GM23338 (cell line): ENCODE results near the gene VSIG8. TPM values are rescaled to one million over a fixed set of nuclear protein-coding genes. Genes with fewer than 3 reads are reported as not detected.

Source experiments
- ATAC-seq: fragments of 200-7000 bp; cut with Tn5 transposase; 3 replicates; pipeline ENCODE4 v1.9.1; 2020
- DNase-seq: peaks from one replicate; pipeline ENCODE4 v3.0.0-alpha.2; 2015; ENCODE audit warnings: low spot score
- H2AFZ ChIP-seq: fragments of 200-600 bp; sonication (generic); 2 replicates; pipeline ENCODE4 v1.8.0; 2016; ENCODE audit warnings: antibody characterized with exemption, mild to moderate bottlenecking, moderate library complexity
- H3F3A ChIP-seq: fragments of 200-600 bp; sonication (generic); replicated peaks from 2 replicates; pipeline ENCODE4 v1.8.0; 2017; ENCODE audit warnings: antibody characterized with exemption, mixed run types, low read depth
- H3K27ac ChIP-seq: fragments of 200-600 bp; sonication (generic); 2 replicates; pipeline ENCODE4 v1.6.1; 2016; ENCODE audit warnings: low read depth
- H3K27me3 ChIP-seq: fragments of 200-600 bp; sonication (generic); 2 replicates; pipeline ENCODE4 v1.8.0; 2016; ENCODE audit warnings: mild to moderate bottlenecking, mixed run types, moderate library complexity; ENCODE audit not compliant: insufficient read depth
- H3K36me3 ChIP-seq: fragments of 200-600 bp; sonication (generic); 2 replicates; pipeline ENCODE4 v1.8.0; 2016; ENCODE audit warnings: mild to moderate bottlenecking; ENCODE audit not compliant: insufficient read depth
- H3K4me1 ChIP-seq: fragments of 200-600 bp; sonication (generic); 2 replicates; pipeline ENCODE4 v1.8.0; 2016; ENCODE audit warnings: mild to moderate bottlenecking, moderate library complexity; ENCODE audit not compliant: insufficient read depth
- H3K4me2 ChIP-seq: fragments of 200-600 bp; sonication (generic); 2 replicates; pipeline ENCODE4 v1.7.1; 2017; ENCODE audit warnings: mixed run types
- H3K4me3 ChIP-seq: fragments of 200-600 bp; sonication (generic); 2 replicates; pipeline ENCODE4 v1.6.1; 2016; ENCODE audit warnings: mixed run types
- H3K79me2 ChIP-seq: fragments of 200-600 bp; sonication (generic); replicated peaks from 2 replicates; pipeline ENCODE4 v1.8.0; 2017; ENCODE audit warnings: mild to moderate bottlenecking; ENCODE audit not compliant: insufficient read depth
- H3K9me2 ChIP-seq: fragments of 200-600 bp; sonication (generic); 2 replicates; pipeline ENCODE4 v1.8.0; 2017; ENCODE audit not compliant: insufficient read depth
- H4K20me1 ChIP-seq: fragments of 200-600 bp; sonication (generic); replicated peaks from 2 replicates; pipeline ENCODE4 v1.8.0; 2017; ENCODE audit warnings: mild to moderate bottlenecking; ENCODE audit not compliant: insufficient read depth
- H3K27ac Mint-ChIP-seq: 2 replicates; pipeline ENCODE4 v1.8.0; 2020; ENCODE audit warnings: inconsistent platforms, mild to moderate bottlenecking, moderate library complexity, mixed read lengths
- H3K27me3 Mint-ChIP-seq: 3 replicates; pipeline ENCODE4 v1.8.0; 2022; ENCODE audit warnings: low read depth, mild to moderate bottlenecking, moderate library complexity, mixed read lengths, inconsistent platforms; ENCODE audit not compliant: insufficient read depth, poor library complexity
- H3K36me3 Mint-ChIP-seq: 3 replicates; pipeline ENCODE4 v1.8.0; 2021; ENCODE audit warnings: low read depth, mild to moderate bottlenecking, inconsistent platforms, moderate library complexity, mixed read lengths
- H3K4me1 Mint-ChIP-seq: 3 replicates; pipeline ENCODE4 v1.8.0; 2020; ENCODE audit warnings: mild to moderate bottlenecking, inconsistent platforms, mixed read lengths
- H3K4me3 Mint-ChIP-seq: 3 replicates; pipeline ENCODE4 v1.8.0; 2021; ENCODE audit warnings: moderate library complexity, mild to moderate bottlenecking, inconsistent platforms, mixed read lengths
- H3K9me3 Mint-ChIP-seq: 3 replicates; pipeline ENCODE4 v1.8.0; 2020; ENCODE audit warnings: moderate library complexity, mild to moderate bottlenecking, inconsistent platforms, mixed read lengths
- CREB1 ChIP-seq: fragments of 250-450 bp; sonication (Bioruptor Pico); IDR thresholded peaks from 2 replicates; pipeline ENCODE4 v1.5.0; 2020; ENCODE audit warnings: low read depth, mild to moderate bottlenecking, moderate library complexity
- ETS1 ChIP-seq: IDR thresholded peaks from 2 replicates; pipeline ENCODE4 v1.6.1; 2016; ENCODE audit warnings: antibody characterized with exemption
- EZH2 ChIP-seq: fragments of 200-600 bp; sonication (generic); IDR thresholded peaks from one replicate; pipeline ENCODE4 v1.8.0; 2017; ENCODE audit warnings: antibody characterized with exemption, mild to moderate bottlenecking, low read depth; ENCODE audit not compliant: unreplicated experiment
- EZH2phosphoT487 ChIP-seq: fragments of 200-600 bp; sonication (generic); IDR thresholded peaks from one replicate; pipeline ENCODE4 v1.8.1; 2018; ENCODE audit warnings: antibody characterized with exemption; ENCODE audit not compliant: unreplicated experiment
- JUNB ChIP-seq: IDR thresholded peaks from one replicate; pipeline ENCODE4 v1.6.1; 2016; ENCODE audit warnings: antibody characterized with exemption; ENCODE audit not compliant: unreplicated experiment
- NANOG ChIP-seq: IDR thresholded peaks from 2 replicates; pipeline ENCODE4 v1.6.1; 2016; ENCODE audit warnings: antibody characterized with exemption, borderline replicate concordance
- REST ChIP-seq: IDR thresholded peaks from one replicate; pipeline ENCODE4 v1.6.1; 2018; ENCODE audit warnings: antibody characterized with exemption; ENCODE audit not compliant: unreplicated experiment
- STAT1 ChIP-seq: IDR thresholded peaks from one replicate; pipeline ENCODE4 v1.6.1; 2016; ENCODE audit warnings: antibody characterized with exemption; ENCODE audit not compliant: unreplicated experiment
- ZNF114 ChIP-seq: fragments of 250-450 bp; sonication (Bioruptor Pico); IDR thresholded peaks from 2 replicates; pipeline ENCODE4 v1.5.0; 2020; ENCODE audit warnings: mild to moderate bottlenecking, moderate library complexity
- ZNF331 ChIP-seq: fragments of 250-450 bp; sonication (Bioruptor Pico); IDR thresholded peaks from 2 replicates; pipeline ENCODE4 v1.5.0; 2020; ENCODE audit warnings: low read depth, mild to moderate bottlenecking, moderate library complexity
- ZNF462 ChIP-seq: fragments of 250-450 bp; sonication (Bioruptor Pico); IDR thresholded peaks from 2 replicates; pipeline ENCODE4 v1.5.0; 2020; ENCODE audit warnings: mild to moderate bottlenecking, moderate library complexity
- polyA plus RNA-seq: library from polyadenylated mRNA; unstranded; fragments of >200 nt; fragmentation: Nextera tagmentation; extraction: Ambion mirVana; gene quantifications from 2 replicates; pipeline ENCODE4 v1.2.1, GENCODE V29; 2016
- total RNA-seq: library from RNA; depleted of rRNA; stranded (reverse); fragments of >200 nt; shearing (Covaris generic); gene quantifications from 2 replicates; pipeline ENCODE4 v1.2.3, GENCODE V29; 2014

Gene VSIG8
- total and polyA plus RNA-seq, 2 experiments from 2014 or later: not detected

- DNase-seq (no peak), ATAC-seq (no peak)
- H3K27ac ChIP-seq: no peak overlapping the region
- H2AFZ ChIP-seq: no peak overlapping the region
- H3K27ac Mint-ChIP-seq: no peak overlapping the region
- H3K4me1 Mint-ChIP-seq: no peaks in the 10 kb centered on the region
- no peaks in the 10 kb centered on the region for H4K20me1 ChIP-seq
- no peaks in the 10 kb centered on the region for H3K9me2 ChIP-seq
- TF ChIP-seq CREB1: no peak
- TF ChIP-seq JUNB: no peak
- no peak for TF ChIP-seq ETS1
- no peaks in the 10 kb centered on the region for H3K9me3 Mint-ChIP-seq
- H3K4me3 Mint-ChIP-seq: no peak overlapping the region
- H3K4me1 ChIP-seq: peaks cover 5% of the 10 kb centered on the region; the same call in 1 of the 2 replicates
- H3K79me2 ChIP-seq: no peaks in the 10 kb centered on the region
- H3F3A ChIP-seq: no peaks in the 10 kb centered on the region
- H3K36me3 ChIP-seq: no peaks in the 10 kb centered on the region
- no peaks in the 10 kb centered on the region for H3K27me3 Mint-ChIP-seq
- H3K36me3 Mint-ChIP-seq: no peaks in the 10 kb centered on the region
- no peak overlapping the region for H3K4me2 ChIP-seq
- no peaks in the 10 kb centered on the region for H3K27me3 ChIP-seq
- H3K4me3 ChIP-seq: no peak overlapping the region
Measured at GRCh38 chr1:159879977-159880376, 17.5 kb upstream of the VSIG8 start.

GRCh38 chr1:159879136-159879535, 16.7 kb upstream of the VSIG8 start:
- Histone ChIP-seq H4K20me1 (no peaks in the 10 kb centered on the region), H3K4me2 (no peak overlapping the region), H3K27ac (no peak overlapping the region), H3K9me2 (no peaks in the 10 kb centered on the region; the same call in 1 of the 2 replicates), H3K4me3 (no peak overlapping the region), H3K79me2 (no peaks in the 10 kb centered on the region), H3K36me3 (no peaks in the 10 kb centered on the region), H2AFZ (no peak overlapping the region), H3F3A (no peaks in the 10 kb centered on the region), H3K4me1 (peaks cover 5% of the 10 kb centered on the region; the same call in 1 of the 2 replicates), H3K27me3 (no peaks in the 10 kb centered on the region)
- Mint-ChIP-seq H3K27ac (no peak overlapping the region), H3K27me3 (peaks cover under 1% of the 10 kb centered on the region), H3K36me3 (no peaks in the 10 kb centered on the region), H3K9me3 (no peaks in the 10 kb centered on the region), H3K4me3 (no peak overlapping the region), H3K4me1 (no peaks in the 10 kb centered on the region)
- no peak for ATAC-seq
- no peak for DNase-seq
- TF ChIP-seq STAT1: no peak
- no peak for TF ChIP-seq ZNF331 (CRISPR knock-in tag)
- no peak for TF ChIP-seq EZH2
- TF ChIP-seq EZH2phosphoT487: no peak
- TF ChIP-seq ZNF114: no peak
- TF ChIP-seq JUNB: no peak
- no peak for TF ChIP-seq ETS1
- TF ChIP-seq NANOG: no peak
- TF ChIP-seq ZNF462 (CRISPR knock-in tag): no peak
- TF ChIP-seq REST: no peak
